H1 (cell line): ENCODE results near the gene DPF3. TPM values are rescaled to one million over a fixed set of nuclear protein-coding genes. Genes with fewer than 3 reads are reported as not detected.
A peak's percentile ranks its signal among the peaks of the same experiment; 100 is the strongest.

Experiments
- CTCF ChIA-PET: fragments of 300-600 bp; sonication (Branson Sonifier 250); formaldehyde crosslinking; loops from one replicate; lab custom pipeline; 2021; ENCODE audit not compliant: partially characterized antibody; lab: Charles Lee
- POLR2A ChIA-PET: fragments of 300-600 bp; sonication (Branson Sonifier 250); formaldehyde crosslinking; loops from one replicate; lab custom pipeline; 2021; ENCODE audit warnings: inconsistent platforms; ENCODE audit not compliant: partially characterized antibody; lab: Charles Lee
- DNase-seq, 2 experiments: peaks; one replicate each; pipeline versions ENCODE4 v3.0.0 to v3.0.0-alpha.2; 2010 to 2022; ENCODE audit warnings: low spot score in 2 of 2, low read depth in 1 of 2, mixed read lengths in 1 of 2
- FAIRE-seq: peaks from 2 replicates; lab custom pipeline; 2011; peaks lifted over from hg19 to GRCh38; lab: Jason Lieb, UNC
- H2AFZ ChIP-seq: 2 replicates; pipeline ENCODE4 v1.8.1; 2012; ENCODE audit warnings: low read length, inconsistent platforms
- H2AK5ac ChIP-seq: 2 replicates; pipeline ENCODE4 v1.6.1; 2013; ENCODE audit warnings: low read depth, low read length
- H2BK120ac ChIP-seq: replicated peaks from 2 replicates; pipeline ENCODE3; 2013; ENCODE audit warnings: low read depth, low read length, inconsistent platforms
- H2BK12ac ChIP-seq: 2 replicates; pipeline ENCODE4 v1.6.1; 2013; ENCODE audit warnings: low read depth, low read length
- H2BK15ac ChIP-seq: 2 replicates; pipeline ENCODE4 v1.6.1; 2013; ENCODE audit warnings: low read length
- H2BK20ac ChIP-seq: 2 replicates; pipeline ENCODE4 v1.6.1; 2013; ENCODE audit warnings: low read length
- H2BK5ac ChIP-seq: 2 replicates; pipeline ENCODE4 v1.6.1; 2013; ENCODE audit warnings: low read depth, low read length
- H3K14ac ChIP-seq: 2 replicates; pipeline ENCODE4 v1.6.1; 2013; ENCODE audit warnings: inconsistent platforms; ENCODE audit not compliant: insufficient read length
- H3K18ac ChIP-seq: 2 replicates; pipeline ENCODE4 v1.6.1; 2013; ENCODE audit warnings: low read length; ENCODE audit errors: extremely low read depth
- H3K23ac ChIP-seq: 2 replicates; pipeline ENCODE4 v1.6.1; 2013; ENCODE audit warnings: inconsistent platforms; ENCODE audit not compliant: insufficient read length
- H3K23me2 ChIP-seq: 2 replicates; pipeline ENCODE4 v1.6.1; 2013; ENCODE audit warnings: low read depth, low read length
- H3K27ac ChIP-seq: 2 replicates; pipeline ENCODE4 v1.6.1; 2011; ENCODE audit warnings: low read depth, low read length, inconsistent platforms
- H3K27me3 ChIP-seq, 4 experiments: replicated peaks in 1 of 4; 1 replicate in 1 of 4; 2 replicates in 3 of 4; pipeline versions ENCODE4 v1.6.1 to v1.8.1; 2011 to 2013; ENCODE audit warnings: low read length in 3 of 4, mild to moderate bottlenecking in 3 of 4, inconsistent platforms in 2 of 4, mixed read lengths in 2 of 4, moderate library complexity in 1 of 4; ENCODE audit not compliant: control insufficient read depth in 3 of 4, insufficient read depth in 3 of 4; ENCODE audit errors: extremely low read depth in 1 of 4
- H3K36me3 ChIP-seq, 4 experiments: 2 replicates each; pipeline versions ENCODE4 v1.6.1 to v1.8.1; 2011 to 2013; ENCODE audit warnings: mild to moderate bottlenecking in 4 of 4, low read length in 3 of 4, moderate library complexity in 2 of 4, control low read depth in 1 of 4, inconsistent platforms in 1 of 4; ENCODE audit not compliant: insufficient read depth in 4 of 4, control insufficient read depth in 2 of 4
- H3K4ac ChIP-seq: replicated peaks from 2 replicates; pipeline ENCODE3; 2013; ENCODE audit warnings: low read length, low read depth, mixed read lengths, inconsistent platforms; ENCODE audit not compliant: insufficient read length
- H3K4me1 ChIP-seq, 4 experiments: replicated peaks in 1 of 4; 1 replicate in 1 of 4; 2 replicates in 3 of 4; pipeline versions ENCODE4 v1.6.1 to v1.8.1; 2011 to 2013; ENCODE audit warnings: low read length in 3 of 4, inconsistent platforms in 2 of 4, mixed read lengths in 1 of 4; ENCODE audit not compliant: insufficient read depth in 4 of 4, control insufficient read depth in 3 of 4
- H3K4me2 ChIP-seq, 2 experiments: 2 replicates each; pipeline versions ENCODE4 v1.6.1 to v1.8.1; 2011 to 2013; ENCODE audit warnings: low read depth in 2 of 2, low read length in 2 of 2, control low read depth in 1 of 2, inconsistent platforms in 1 of 2, mild to moderate bottlenecking in 1 of 2; ENCODE audit not compliant: insufficient read depth in 1 of 2
- H3K4me3 ChIP-seq, 4 experiments: fragments of 200-600, 300-600 bp in 1 of 4; sonication (generic), shearing (Covaris generic), sonication (Bioruptor Twin) in 1 of 4; 2 replicates each; pipeline versions ENCODE4 v1.5.1 to v1.8.1; 2011 to 2016; ENCODE audit warnings: low read length in 4 of 4, low read depth in 3 of 4, control low read depth in 2 of 4, inconsistent platforms in 2 of 4, mild to moderate bottlenecking in 2 of 4, mixed read lengths in 1 of 4, moderate library complexity in 1 of 4; ENCODE audit not compliant: insufficient read depth in 2 of 4; ENCODE audit errors: extremely low read depth in 1 of 4
- H3K56ac ChIP-seq: replicated peaks from 2 replicates; pipeline ENCODE3; 2013; ENCODE audit warnings: low read depth, mild to moderate bottlenecking, mixed read lengths, low read length, inconsistent platforms; ENCODE audit not compliant: insufficient read length
- H3K79me1 ChIP-seq: 2 replicates; pipeline ENCODE4 v1.6.1; 2013; ENCODE audit warnings: low read depth, low read length, control low read depth
- H3K79me2 ChIP-seq, 2 experiments: 2 replicates each; pipeline versions ENCODE4 v1.6.1 to v1.8.1; 2012 to 2013; ENCODE audit warnings: low read length in 2 of 2, mild to moderate bottlenecking in 2 of 2, inconsistent platforms in 1 of 2; ENCODE audit not compliant: insufficient read depth in 2 of 2, control insufficient read depth in 1 of 2
- H3K9ac ChIP-seq, 4 experiments: replicated peaks in 1 of 4; 1 replicate in 1 of 4; 2 replicates in 3 of 4; pipeline versions ENCODE4 v1.6.1 to v1.8.1; 2011 to 2013; ENCODE audit warnings: low read depth in 3 of 4, low read length in 3 of 4, control low read depth in 2 of 4, mild to moderate bottlenecking in 2 of 4, moderate library complexity in 2 of 4, inconsistent platforms in 1 of 4; ENCODE audit errors: extremely low read depth in 1 of 4
- H3K9me3 ChIP-seq, 2 experiments: 2 replicates each; pipeline versions ENCODE4 v1.6.1 to v1.8.1; 2012 to 2013; ENCODE audit warnings: mild to moderate bottlenecking in 2 of 2, moderate library complexity in 2 of 2, control low read depth in 1 of 2, inconsistent platforms in 1 of 2, low read depth in 1 of 2, low read length in 1 of 2, mixed read lengths in 1 of 2; ENCODE audit not compliant: insufficient read depth in 2 of 2
- H4K20me1 ChIP-seq, 2 experiments: replicated peaks in 1 of 2; 2 replicates each; pipeline versions ENCODE3 to v1.8.1; 2011 to 2013; ENCODE audit warnings: inconsistent platforms in 2 of 2, low read length in 2 of 2, mild to moderate bottlenecking in 1 of 2; ENCODE audit not compliant: insufficient read depth in 2 of 2, control insufficient read depth in 1 of 2
- H4K5ac ChIP-seq: 2 replicates; pipeline ENCODE4 v1.6.1; 2013; ENCODE audit warnings: low read length, low read depth, mixed read lengths, inconsistent platforms; ENCODE audit not compliant: insufficient read length
- H4K8ac ChIP-seq: 2 replicates; pipeline ENCODE4 v1.8.0; 2013; ENCODE audit warnings: mild to moderate bottlenecking, moderate library complexity, low read length, inconsistent platforms; ENCODE audit not compliant: insufficient read depth; ENCODE audit errors: extremely low read depth
- H4K91ac ChIP-seq: replicated peaks from 2 replicates; pipeline ENCODE3; 2013; ENCODE audit warnings: low read length, mixed read lengths, inconsistent platforms; ENCODE audit not compliant: insufficient read length
- CHD1 ChIP-seq: IDR thresholded peaks from 2 replicates; pipeline ENCODE4 v1.6.1; 2012; ENCODE audit warnings: low read depth, low read length, improper control_type of control experiment
- WGBS, 2 experiments: shearing (Covaris generic) in 1 of 2; methylation state at CpG; one replicate each; pipeline versions ENCODE4 v1.1.6 to v1.1.7; 2013 to 2015; ENCODE audit warnings: low lambda C conversion rate in 2 of 2, mixed read lengths in 2 of 2, inconsistent platforms in 1 of 2, low coverage in 1 of 2, missing lambda C conversion rate in 1 of 2; ENCODE audit not compliant: insufficient replicate concordance in 2 of 2, insufficient coverage in 1 of 2, insufficient read length in 1 of 2; ENCODE audit errors: extremely low coverage in 1 of 2, missing lambda C conversion rate in 1 of 2; 5-methylcytosine and 5-hydroxymethylcytosine counted together
- polyA plus RNA-seq, 7 experiments: library from polyadenylated mRNA; depleted of rRNA in 3 of 7; stranded (reverse) in 5 of 7; unstranded in 2 of 7; fragments of >200 nt in 5 of 7; fragments of 200-250 nt in 2 of 7; gene quantifications; 1 replicate in 5 of 7; 2 replicates in 1 of 7; 4 replicates in 1 of 7; pipeline versions ENCODE4 v1.2.1 to v1.2.3, GENCODE V29; 2011 to 2013; ENCODE audit warnings: missing spikeins in 2 of 7, mixed read lengths in 2 of 7
- total RNA-seq: library from RNA; stranded (reverse); fragmentation: NEBNext Ultra II Directional; extraction: Animal tissue kit (Norgen Biotek cat#: 25700); gene quantifications from 2 replicates; pipeline ENCODE4 v1.2.1, GENCODE V29; 2021
- TF ChIP-seq, protein P1 (sequence below): IDR thresholded peaks from 2 replicates; pipeline ENCODE4 v1.6.1; 2011; ENCODE audit warnings: low read length, improper control_type of control experiment

The DPF3 gene
- total and polyA plus RNA-seq, 2 of the 8 experiments (the other 6 are each of a cell fraction or from before 2014, with no cell fraction given), result 0.19 TPM; not detected in 1

DNA sequence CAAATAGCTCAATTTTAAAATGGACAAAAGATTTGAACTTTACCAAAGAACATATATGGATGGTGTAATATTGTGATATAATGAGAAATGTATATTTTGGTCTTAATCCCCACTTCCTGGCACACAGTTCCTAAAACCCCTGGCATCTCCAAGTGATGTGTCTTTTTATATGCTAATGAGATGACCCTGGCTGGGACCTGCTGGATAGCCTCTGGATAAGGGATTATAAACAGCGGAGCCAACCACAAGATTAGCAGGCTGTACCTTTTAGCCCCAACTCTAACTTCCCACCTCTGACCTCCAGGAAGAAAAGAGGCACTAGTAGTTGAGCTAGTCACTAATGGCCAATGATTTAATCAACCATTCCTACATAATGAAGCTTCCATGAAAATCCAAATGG lies 130.0 kb downstream of the DPF3 start:
- Histone ChIP-seq H2BK12ac (no peak overlapping the region), H3K14ac (no peak overlapping the region), H4K5ac (no peak overlapping the region), H2BK5ac (no peak overlapping the region), H3K79me2 (no peaks in the 10 kb centered on the region), H3K23ac (no peak overlapping the region), H3K4me2 (no peak overlapping the region), H3K4me3 (no peak overlapping the region), H3K27ac (no peak overlapping the region), H4K8ac (no peak overlapping the region), H2BK120ac (no peak overlapping the region), H3K56ac (no peak overlapping the region), H3K18ac (no peak overlapping the region), H3K23me2 (peaks cover 1% of the 10 kb centered on the region; the same call in 1 of the 2 replicates), H2BK15ac (no peak overlapping the region), H4K20me1 (no peaks in the 10 kb centered on the region), H3K4me1 (peaks cover 0 to 3% (median 0%) of the 10 kb centered on the region in 4 experiments; a peak in 1 of 7 replicates), H4K91ac (no peak overlapping the region), H3K36me3 (no peaks in the 10 kb centered on the region), H2AFZ (no peak overlapping the region), H3K79me1 (no peaks in the 10 kb centered on the region), H3K9ac (no peak overlapping the region), H3K9me3 (peaks cover 9 to 16% of the 10 kb centered on the region in 2 experiments; a peak in 3 of 4 replicates), H3K4ac (no peak overlapping the region), H2AK5ac (0 out of 2 replicates have a peak overlapping the region, but pooled peaks have one; percentile 39), H2BK20ac (no peak overlapping the region), H3K27me3 (no peaks in the 10 kb centered on the region)
- DNase-seq, result no peak
- ChIA-PET CTCF (interaction anchor here (0.6 kb wide), 1 partner anchor 16 kb away, joined by 3 read pairs; no protein-coding TSS in a partner anchor), POLR2A (no interaction called here)
- WGBS, 2 experiments, result 81% methylated on average over 1 of the region's 1 CpG; no CpG with 5 or more reads in 1 of the 2 experiments
- peak; percentile 65 for FAIRE-seq
- no peak for TF ChIP-seq CHD1
- TF ChIP-seq, protein P1, sequence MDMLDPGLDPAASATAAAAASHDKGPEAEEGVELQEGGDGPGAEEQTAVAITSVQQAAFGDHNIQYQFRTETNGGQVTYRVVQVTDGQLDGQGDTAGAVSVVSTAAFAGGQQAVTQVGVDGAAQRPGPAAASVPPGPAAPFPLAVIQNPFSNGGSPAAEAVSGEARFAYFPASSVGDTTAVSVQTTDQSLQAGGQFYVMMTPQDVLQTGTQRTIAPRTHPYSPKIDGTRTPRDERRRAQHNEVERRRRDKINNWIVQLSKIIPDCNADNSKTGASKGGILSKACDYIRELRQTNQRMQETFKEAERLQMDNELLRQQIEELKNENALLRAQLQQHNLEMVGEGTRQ, result no peak
